ENCODE measurements around the gene PTPRN2. TPM values are rescaled to one million over a fixed set of nuclear protein-coding genes. Genes with fewer than 3 reads are reported as not detected.

The PTPRN2 gene
- total and polyA plus RNA-seq, 2 of the 8 experiments (the other 6 are each of a cell fraction or from before 2014, with no cell fraction given): 2.6 to 4.5 TPM

DNA sequence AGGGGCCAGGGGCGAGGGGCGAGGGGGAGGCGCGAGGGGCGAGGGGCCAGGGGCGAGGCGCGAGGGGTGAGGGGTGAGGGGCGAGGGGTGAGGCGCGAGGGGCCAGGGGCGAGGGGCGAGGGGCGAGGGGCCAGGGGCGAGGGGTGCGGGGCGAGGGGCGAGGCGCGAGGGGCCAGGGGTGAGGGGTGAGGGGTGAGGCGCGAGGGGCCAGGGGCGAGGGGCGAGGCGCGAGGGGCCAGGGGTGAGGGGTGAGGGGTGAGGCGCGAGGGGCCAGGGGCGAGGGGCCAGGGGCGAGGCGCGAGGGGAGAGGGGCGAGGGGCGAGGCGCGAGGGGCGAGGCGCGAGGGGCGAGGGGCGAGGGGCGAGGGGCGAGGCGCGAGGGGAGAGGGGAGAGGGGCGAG lies 192.3 kb downstream of the PTPRN2 start (continued):
- TF ChIP-seq, protein P1, sequence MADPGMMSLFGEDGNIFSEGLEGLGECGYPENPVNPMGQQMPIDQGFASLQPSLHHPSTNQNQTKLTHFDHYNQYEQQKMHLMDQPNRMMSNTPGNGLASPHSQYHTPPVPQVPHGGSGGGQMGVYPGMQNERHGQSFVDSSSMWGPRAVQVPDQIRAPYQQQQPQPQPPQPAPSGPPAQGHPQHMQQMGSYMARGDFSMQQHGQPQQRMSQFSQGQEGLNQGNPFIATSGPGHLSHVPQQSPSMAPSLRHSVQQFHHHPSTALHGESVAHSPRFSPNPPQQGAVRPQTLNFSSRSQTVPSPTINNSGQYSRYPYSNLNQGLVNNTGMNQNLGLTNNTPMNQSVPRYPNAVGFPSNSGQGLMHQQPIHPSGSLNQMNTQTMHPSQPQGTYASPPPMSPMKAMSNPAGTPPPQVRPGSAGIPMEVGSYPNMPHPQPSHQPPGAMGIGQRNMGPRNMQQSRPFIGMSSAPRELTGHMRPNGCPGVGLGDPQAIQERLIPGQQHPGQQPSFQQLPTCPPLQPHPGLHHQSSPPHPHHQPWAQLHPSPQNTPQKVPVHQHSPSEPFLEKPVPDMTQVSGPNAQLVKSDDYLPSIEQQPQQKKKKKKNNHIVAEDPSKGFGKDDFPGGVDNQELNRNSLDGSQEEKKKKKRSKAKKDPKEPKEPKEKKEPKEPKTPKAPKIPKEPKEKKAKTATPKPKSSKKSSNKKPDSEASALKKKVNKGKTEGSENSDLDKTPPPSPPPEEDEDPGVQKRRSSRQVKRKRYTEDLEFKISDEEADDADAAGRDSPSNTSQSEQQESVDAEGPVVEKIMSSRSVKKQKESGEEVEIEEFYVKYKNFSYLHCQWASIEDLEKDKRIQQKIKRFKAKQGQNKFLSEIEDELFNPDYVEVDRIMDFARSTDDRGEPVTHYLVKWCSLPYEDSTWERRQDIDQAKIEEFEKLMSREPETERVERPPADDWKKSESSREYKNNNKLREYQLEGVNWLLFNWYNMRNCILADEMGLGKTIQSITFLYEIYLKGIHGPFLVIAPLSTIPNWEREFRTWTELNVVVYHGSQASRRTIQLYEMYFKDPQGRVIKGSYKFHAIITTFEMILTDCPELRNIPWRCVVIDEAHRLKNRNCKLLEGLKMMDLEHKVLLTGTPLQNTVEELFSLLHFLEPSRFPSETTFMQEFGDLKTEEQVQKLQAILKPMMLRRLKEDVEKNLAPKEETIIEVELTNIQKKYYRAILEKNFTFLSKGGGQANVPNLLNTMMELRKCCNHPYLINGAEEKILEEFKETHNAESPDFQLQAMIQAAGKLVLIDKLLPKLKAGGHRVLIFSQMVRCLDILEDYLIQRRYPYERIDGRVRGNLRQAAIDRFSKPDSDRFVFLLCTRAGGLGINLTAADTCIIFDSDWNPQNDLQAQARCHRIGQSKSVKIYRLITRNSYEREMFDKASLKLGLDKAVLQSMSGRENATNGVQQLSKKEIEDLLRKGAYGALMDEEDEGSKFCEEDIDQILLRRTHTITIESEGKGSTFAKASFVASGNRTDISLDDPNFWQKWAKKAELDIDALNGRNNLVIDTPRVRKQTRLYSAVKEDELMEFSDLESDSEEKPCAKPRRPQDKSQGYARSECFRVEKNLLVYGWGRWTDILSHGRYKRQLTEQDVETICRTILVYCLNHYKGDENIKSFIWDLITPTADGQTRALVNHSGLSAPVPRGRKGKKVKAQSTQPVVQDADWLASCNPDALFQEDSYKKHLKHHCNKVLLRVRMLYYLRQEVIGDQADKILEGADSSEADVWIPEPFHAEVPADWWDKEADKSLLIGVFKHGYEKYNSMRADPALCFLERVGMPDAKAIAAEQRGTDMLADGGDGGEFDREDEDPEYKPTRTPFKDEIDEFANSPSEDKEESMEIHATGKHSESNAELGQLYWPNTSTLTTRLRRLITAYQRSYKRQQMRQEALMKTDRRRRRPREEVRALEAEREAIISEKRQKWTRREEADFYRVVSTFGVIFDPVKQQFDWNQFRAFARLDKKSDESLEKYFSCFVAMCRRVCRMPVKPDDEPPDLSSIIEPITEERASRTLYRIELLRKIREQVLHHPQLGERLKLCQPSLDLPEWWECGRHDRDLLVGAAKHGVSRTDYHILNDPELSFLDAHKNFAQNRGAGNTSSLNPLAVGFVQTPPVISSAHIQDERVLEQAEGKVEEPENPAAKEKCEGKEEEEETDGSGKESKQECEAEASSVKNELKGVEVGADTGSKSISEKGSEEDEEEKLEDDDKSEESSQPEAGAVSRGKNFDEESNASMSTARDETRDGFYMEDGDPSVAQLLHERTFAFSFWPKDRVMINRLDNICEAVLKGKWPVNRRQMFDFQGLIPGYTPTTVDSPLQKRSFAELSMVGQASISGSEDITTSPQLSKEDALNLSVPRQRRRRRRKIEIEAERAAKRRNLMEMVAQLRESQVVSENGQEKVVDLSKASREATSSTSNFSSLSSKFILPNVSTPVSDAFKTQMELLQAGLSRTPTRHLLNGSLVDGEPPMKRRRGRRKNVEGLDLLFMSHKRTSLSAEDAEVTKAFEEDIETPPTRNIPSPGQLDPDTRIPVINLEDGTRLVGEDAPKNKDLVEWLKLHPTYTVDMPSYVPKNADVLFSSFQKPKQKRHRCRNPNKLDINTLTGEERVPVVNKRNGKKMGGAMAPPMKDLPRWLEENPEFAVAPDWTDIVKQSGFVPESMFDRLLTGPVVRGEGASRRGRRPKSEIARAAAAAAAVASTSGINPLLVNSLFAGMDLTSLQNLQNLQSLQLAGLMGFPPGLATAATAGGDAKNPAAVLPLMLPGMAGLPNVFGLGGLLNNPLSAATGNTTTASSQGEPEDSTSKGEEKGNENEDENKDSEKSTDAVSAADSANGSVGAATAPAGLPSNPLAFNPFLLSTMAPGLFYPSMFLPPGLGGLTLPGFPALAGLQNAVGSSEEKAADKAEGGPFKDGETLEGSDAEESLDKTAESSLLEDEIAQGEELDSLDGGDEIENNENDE (IDR thresholded peaks at IDR 0.05; ENCODE audit: insufficient replicate concordance, low read length): no peak
- TF ChIP-seq JUND (IDR thresholded peaks at IDR 0.05; ENCODE audit: low read length) (no peak), EP300 (IDR thresholded peaks at IDR 0.05; ENCODE audit: borderline replicate concordance in 1 of 2, low read depth in 2 of 2, low read length in 2 of 2) (no peak), TAF1 (IDR thresholded peaks at IDR 0.05; ENCODE audit: low read depth, low read length) (no peak), CBX8 (IDR thresholded peaks at IDR 0.05; ENCODE audit: borderline replicate concordance, low read depth, low read length) (no peak), SP2 (IDR thresholded peaks at IDR 0.05; ENCODE audit: low read length) (no peak), SP1 (IDR thresholded peaks at IDR 0.05; ENCODE audit: low read depth, low read length) (no peak), RAD21 (IDR thresholded peaks at IDR 0.05 in 1 of 2, conservative IDR thresholded peaks at IDR 0.05 in 1 of 2; ENCODE audit: low read depth in 2 of 2, low read length in 2 of 2) (no peak)
- TF ChIP-seq, protein P2, sequence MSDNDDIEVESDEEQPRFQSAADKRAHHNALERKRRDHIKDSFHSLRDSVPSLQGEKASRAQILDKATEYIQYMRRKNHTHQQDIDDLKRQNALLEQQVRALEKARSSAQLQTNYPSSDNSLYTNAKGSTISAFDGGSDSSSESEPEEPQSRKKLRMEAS (IDR thresholded peaks at IDR 0.05): no peak

Measured in H1 (cell line).